ENCODE results near the gene CDK1. TPM values are rescaled to one million over a fixed set of nuclear protein-coding genes. Genes with fewer than 3 reads are reported as not detected.

Gene CDK1
- total RNA-seq, 2 experiments from 2014 or later = 155 to 156 TPM

DNA sequence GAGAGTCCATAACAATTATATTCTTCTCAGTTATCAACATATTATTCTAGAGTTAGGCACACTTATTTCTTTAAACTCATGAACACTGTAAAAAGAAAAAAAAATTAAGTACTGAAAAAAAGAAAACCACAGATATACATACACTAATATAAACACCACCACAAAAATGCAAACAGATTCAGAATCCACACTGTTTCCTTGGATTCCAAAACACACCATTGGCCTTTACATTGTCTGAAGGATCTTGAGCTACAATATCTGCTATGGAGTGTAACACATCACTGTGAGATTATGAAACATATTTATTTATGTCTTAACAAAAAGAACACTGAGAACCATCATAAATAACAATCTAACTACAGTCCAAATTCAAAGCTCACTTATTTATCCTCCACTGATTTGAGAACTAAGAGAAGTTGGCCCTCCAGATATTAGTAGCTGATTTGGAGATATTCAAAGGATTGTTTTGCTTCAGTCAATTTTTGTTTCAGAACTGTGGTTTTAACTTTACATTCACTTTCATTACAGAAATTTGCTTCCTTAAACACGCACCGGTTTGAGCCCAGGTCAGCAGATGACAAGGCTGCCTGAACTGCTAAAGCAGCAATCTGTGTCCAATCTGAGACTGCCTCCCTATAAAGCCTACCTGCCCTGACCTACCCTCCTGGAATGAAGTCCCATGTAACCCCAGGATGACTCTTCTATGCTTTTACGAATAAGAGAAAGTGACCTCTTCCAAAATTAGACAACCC lies 47.0 kb upstream of the CDK1 start:
- no peak overlapping the region for H3K27ac ChIP-seq (ENCODE audit: low read depth, low read length, poor library complexity, severe bottlenecking)
- BruUV-seq (replicated peaks) = no TSS peak
- no peaks in the 10 kb centered on the region for H3K9me3 ChIP-seq (ENCODE audit: low read length)
- no peaks in the 10 kb centered on the region for H3K9me2 ChIP-seq (ENCODE audit: insufficient read depth, low read length)
- no peak for DNase-seq (ENCODE audit: low spot score)
- H2AFZ ChIP-seq (ENCODE audit: low read length) = no peak overlapping the region
- no peak overlapping the region for H3K4me3 ChIP-seq (ENCODE audit: low read depth, low read length, poor library complexity, severe bottlenecking)
- ChIA-PET CTCF (ENCODE audit: unreplicated experiment) (no interaction called here), POLR2A (no interaction called here)
- TF ChIP-seq, protein P1, sequence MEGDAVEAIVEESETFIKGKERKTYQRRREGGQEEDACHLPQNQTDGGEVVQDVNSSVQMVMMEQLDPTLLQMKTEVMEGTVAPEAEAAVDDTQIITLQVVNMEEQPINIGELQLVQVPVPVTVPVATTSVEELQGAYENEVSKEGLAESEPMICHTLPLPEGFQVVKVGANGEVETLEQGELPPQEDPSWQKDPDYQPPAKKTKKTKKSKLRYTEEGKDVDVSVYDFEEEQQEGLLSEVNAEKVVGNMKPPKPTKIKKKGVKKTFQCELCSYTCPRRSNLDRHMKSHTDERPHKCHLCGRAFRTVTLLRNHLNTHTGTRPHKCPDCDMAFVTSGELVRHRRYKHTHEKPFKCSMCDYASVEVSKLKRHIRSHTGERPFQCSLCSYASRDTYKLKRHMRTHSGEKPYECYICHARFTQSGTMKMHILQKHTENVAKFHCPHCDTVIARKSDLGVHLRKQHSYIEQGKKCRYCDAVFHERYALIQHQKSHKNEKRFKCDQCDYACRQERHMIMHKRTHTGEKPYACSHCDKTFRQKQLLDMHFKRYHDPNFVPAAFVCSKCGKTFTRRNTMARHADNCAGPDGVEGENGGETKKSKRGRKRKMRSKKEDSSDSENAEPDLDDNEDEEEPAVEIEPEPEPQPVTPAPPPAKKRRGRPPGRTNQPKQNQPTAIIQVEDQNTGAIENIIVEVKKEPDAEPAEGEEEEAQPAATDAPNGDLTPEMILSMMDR (conservative IDR thresholded peaks at IDR 0.05; ENCODE audit: low read length) = no peak
- TF ChIP-seq EZH2phosphoT487 (IDR thresholded peaks at IDR 0.05; ENCODE audit: borderline replicate concordance, low read depth, low read length) = no peak
- no peaks in the 10 kb centered on the region for H3K79me2 ChIP-seq (ENCODE audit: insufficient read depth, low read depth, low read length)
- intact Hi-C loops (cut with micrococcal nuclease; ENCODE audit: unreplicated experiment) = no loop called here
- H3K4me1 ChIP-seq (ENCODE audit: insufficient read depth, low read length, poor library complexity, severe bottlenecking) = no peaks in the 10 kb centered on the region
- H3K4me2 ChIP-seq (ENCODE audit: low read length) = no peak overlapping the region
- H3K36me3 ChIP-seq (ENCODE audit: insufficient read depth, low read length) = no peaks in the 10 kb centered on the region
- no peaks in the 10 kb centered on the region for H4K20me1 ChIP-seq (ENCODE audit: insufficient read depth, low read length)

DNA sequence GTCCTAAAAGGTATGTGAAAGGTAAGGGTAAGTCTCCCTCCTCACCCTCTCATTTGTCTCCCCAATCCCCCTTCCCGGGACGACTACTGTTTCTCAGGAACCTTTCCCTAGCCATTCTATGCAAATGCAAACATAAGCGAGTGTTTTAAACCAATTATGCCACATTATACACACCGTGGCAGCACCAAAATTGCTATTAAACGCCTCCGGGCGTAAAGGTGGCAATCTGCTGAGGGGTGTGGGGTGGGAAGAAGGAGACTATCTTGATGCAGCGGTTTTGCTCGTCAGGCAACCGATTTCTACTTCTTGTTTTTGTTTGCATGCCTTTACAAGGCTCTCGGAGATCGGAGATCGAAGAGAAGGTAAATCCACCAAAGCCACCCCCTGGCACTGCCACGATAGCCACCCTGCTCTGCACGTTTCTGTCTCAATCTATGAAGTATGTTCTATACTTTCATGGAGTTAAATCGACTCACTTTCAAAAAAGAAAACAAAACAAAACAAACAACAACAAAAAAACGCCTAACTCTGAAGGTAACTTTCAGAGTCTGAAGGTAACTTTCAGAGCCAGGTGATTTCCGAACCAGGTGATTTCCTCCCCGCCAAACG lies 46.0 kb upstream of the CDK1 start:
- no peak overlapping the region for H2AFZ ChIP-seq (ENCODE audit: low read length)
- H3K27ac ChIP-seq (ENCODE audit: low read depth, low read length, poor library complexity, severe bottlenecking) = no peak overlapping the region
- H3K4me1 ChIP-seq (ENCODE audit: insufficient read depth, low read length, poor library complexity, severe bottlenecking) = no peaks in the 10 kb centered on the region
- H3K4me2 ChIP-seq (ENCODE audit: low read length) = peak overlapping the region; percentile 19; the same call in 1 of the 2 replicates
- no peak for TF ChIP-seq EZH2phosphoT487 (IDR thresholded peaks at IDR 0.05; ENCODE audit: borderline replicate concordance, low read depth, low read length)
- TF ChIP-seq, protein P1 (conservative IDR thresholded peaks at IDR 0.05; ENCODE audit: low read length) = no peak
- ChIA-PET CTCF (ENCODE audit: unreplicated experiment) (no interaction called here), POLR2A (no interaction called here)
- no peaks in the 10 kb centered on the region for H4K20me1 ChIP-seq (ENCODE audit: insufficient read depth, low read length)
- H3K79me2 ChIP-seq (ENCODE audit: insufficient read depth, low read depth, low read length) = no peaks in the 10 kb centered on the region
- H3K9me3 ChIP-seq (ENCODE audit: low read length) = no peaks in the 10 kb centered on the region
- intact Hi-C loops (cut with micrococcal nuclease; ENCODE audit: unreplicated experiment) = no loop called here
- no TSS peak for BruUV-seq (replicated peaks)
- no peak for DNase-seq (ENCODE audit: low spot score)
- H3K36me3 ChIP-seq (ENCODE audit: insufficient read depth, low read length) = no peaks in the 10 kb centered on the region
- H3K4me3 ChIP-seq (ENCODE audit: low read depth, low read length, poor library complexity, severe bottlenecking) = no peak overlapping the region
- no peaks in the 10 kb centered on the region for H3K9me2 ChIP-seq (ENCODE audit: insufficient read depth, low read length)

Measured in OCI-LY7 (cell line).